ENCODE data around the gene SLC30A1. TPM values are rescaled to one million over a fixed set of nuclear protein-coding genes. Genes with fewer than 3 reads are reported as not detected.

SLC30A1 gene
- total and polyA plus RNA-seq, 2 of the 13 experiments (the other 11 are each of a cell fraction or from before 2014, with no cell fraction given), result 5.9 to 24.4 TPM

DNA sequence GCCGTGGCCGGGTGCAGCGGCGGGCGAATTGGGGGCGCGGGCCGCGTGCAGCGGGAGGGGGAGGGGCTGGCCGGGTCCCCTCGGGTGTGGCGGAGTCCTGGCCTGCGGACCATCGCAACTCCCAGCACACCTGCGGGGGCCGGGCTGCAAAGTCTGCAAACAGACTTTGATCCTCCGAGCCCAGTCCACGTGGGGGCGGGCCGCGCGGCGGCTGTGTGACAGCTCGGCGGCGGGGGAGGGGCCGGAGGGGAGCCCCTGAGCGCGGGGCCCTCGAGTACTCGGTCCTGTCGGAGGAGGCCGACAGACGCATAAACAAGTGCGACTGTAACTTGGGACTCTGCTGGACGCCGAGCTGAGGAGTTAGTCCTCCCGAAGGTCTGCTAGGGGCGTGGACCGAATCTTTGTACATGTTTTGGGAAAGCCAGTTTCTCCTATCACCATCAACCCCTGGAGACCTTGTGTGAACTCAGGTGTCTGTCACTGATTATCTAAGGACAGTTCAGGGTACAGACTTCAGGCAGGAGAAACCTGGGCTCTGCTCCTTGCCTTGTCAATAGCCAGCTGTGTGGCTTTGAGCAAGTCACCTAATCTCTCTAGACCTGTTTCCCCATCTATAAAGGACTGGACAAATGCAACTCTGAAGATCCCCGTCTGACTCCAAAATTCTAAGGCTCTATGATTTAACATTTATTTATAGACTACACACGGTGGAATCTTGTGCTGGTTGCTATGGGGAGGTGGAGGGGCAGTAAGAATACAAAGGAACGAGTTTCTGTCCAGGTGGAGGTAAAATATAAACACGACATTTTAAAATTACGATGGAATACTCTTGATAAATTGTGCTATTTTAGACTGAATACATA is 710 bp upstream of the SLC30A1 start (continued):
- TF ChIP-seq SRSF4 (IDR thresholded peaks at IDR 0.05; ENCODE audit: low read depth, low read length, poor library complexity, severe bottlenecking), result no peak
- no peak for TF ChIP-seq SETDB1 (CRISPR knock-in tag; IDR thresholded peaks at IDR 0.05; ENCODE audit: borderline replicate concordance)
- no peak; the same call in 1 of the 2 replicates for TF ChIP-seq ZIK1 (CRISPR knock-in tag; IDR thresholded peaks at IDR 0.05; ENCODE audit: borderline replicate concordance, low read depth)
- no peak for TF ChIP-seq IKZF4 (CRISPR knock-in tag; IDR thresholded peaks at IDR 0.05; ENCODE audit: borderline replicate concordance, low read depth, not compliant biosample characterization)
- TF ChIP-seq, protein P1, sequence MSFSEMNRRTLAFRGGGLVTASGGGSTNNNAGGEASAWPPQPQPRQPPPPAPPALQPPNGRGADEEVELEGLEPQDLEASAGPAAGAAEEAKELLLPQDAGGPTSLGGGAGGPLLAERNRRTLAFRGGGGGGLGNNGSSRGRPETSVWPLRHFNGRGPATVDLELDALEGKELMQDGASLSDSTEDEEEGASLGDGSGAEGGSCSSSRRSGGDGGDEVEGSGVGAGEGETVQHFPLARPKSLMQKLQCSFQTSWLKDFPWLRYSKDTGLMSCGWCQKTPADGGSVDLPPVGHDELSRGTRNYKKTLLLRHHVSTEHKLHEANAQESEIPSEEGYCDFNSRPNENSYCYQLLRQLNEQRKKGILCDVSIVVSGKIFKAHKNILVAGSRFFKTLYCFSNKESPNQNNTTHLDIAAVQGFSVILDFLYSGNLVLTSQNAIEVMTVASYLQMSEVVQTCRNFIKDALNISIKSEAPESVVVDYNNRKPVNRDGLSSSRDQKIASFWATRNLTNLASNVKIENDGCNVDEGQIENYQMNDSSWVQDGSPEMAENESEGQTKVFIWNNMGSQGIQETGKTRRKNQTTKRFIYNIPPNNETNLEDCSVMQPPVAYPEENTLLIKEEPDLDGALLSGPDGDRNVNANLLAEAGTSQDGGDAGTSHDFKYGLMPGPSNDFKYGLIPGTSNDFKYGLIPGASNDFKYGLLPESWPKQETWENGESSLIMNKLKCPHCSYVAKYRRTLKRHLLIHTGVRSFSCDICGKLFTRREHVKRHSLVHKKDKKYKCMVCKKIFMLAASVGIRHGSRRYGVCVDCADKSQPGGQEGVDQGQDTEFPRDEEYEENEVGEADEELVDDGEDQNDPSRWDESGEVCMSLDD (CRISPR knock-in tag; IDR thresholded peaks at IDR 0.05; ENCODE audit: borderline replicate concordance), result peak; percentile 85
- TF ChIP-seq MXD4 (CRISPR knock-in tag; IDR thresholded peaks at IDR 0.05), result peak; percentile 40; the same call in 1 of the 2 replicates
- TF ChIP-seq KMT2A (CRISPR knock-in tag; IDR thresholded peaks at IDR 0.05), result no peak
- TF ChIP-seq, protein P2, sequence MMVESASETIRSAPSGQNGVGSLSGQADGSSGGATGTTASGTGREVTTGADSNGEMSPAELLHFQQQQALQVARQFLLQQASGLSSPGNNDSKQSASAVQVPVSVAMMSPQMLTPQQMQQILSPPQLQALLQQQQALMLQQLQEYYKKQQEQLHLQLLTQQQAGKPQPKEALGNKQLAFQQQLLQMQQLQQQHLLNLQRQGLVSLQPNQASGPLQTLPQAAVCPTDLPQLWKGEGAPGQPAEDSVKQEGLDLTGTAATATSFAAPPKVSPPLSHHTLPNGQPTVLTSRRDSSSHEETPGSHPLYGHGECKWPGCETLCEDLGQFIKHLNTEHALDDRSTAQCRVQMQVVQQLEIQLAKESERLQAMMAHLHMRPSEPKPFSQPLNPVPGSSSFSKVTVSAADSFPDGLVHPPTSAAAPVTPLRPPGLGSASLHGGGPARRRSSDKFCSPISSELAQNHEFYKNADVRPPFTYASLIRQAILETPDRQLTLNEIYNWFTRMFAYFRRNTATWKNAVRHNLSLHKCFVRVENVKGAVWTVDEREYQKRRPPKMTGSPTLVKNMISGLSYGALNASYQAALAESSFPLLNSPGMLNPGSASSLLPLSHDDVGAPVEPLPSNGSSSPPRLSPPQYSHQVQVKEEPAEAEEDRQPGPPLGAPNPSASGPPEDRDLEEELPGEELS (CRISPR knock-in tag; IDR thresholded peaks at IDR 0.05), result peak; percentile 63
- no peak for TF ChIP-seq TAF15 (IDR thresholded peaks at IDR 0.05; ENCODE audit: low read depth, low read length, poor library complexity, severe bottlenecking)
- no peak for TF ChIP-seq ATAD3A (CRISPR knock-in tag; IDR thresholded peaks at IDR 0.05)
- TF ChIP-seq, protein P3, sequence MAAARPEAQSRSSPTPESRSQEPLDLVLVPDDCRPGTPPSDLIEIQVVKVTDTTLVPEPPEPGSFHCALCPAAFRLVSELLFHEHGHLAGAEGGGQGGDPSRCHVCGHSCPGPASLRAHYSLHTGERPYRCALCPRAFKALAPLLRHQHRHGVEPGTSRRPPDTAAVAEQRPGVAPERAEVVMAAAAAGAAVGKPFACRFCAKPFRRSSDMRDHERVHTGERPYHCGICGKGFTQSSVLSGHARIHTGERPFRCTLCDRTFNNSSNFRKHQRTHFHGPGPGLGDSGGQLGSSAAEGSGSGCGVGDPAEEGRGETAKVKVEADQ (CRISPR knock-in tag; IDR thresholded peaks at IDR 0.05; ENCODE audit: borderline replicate concordance), result no peak
- TF ChIP-seq CENPX (CRISPR knock-in tag; IDR thresholded peaks at IDR 0.05), result no peak
- 0 out of 2 replicates have a peak, but pooled peaks have one; percentile 37 for TF ChIP-seq HMG20B (CRISPR knock-in tag; conservative IDR thresholded peaks at IDR 0.05)
- no peak for TF ChIP-seq PAX8 (CRISPR knock-in tag; IDR thresholded peaks at IDR 0.05; ENCODE audit: borderline replicate concordance)
- TF ChIP-seq, protein P4, sequence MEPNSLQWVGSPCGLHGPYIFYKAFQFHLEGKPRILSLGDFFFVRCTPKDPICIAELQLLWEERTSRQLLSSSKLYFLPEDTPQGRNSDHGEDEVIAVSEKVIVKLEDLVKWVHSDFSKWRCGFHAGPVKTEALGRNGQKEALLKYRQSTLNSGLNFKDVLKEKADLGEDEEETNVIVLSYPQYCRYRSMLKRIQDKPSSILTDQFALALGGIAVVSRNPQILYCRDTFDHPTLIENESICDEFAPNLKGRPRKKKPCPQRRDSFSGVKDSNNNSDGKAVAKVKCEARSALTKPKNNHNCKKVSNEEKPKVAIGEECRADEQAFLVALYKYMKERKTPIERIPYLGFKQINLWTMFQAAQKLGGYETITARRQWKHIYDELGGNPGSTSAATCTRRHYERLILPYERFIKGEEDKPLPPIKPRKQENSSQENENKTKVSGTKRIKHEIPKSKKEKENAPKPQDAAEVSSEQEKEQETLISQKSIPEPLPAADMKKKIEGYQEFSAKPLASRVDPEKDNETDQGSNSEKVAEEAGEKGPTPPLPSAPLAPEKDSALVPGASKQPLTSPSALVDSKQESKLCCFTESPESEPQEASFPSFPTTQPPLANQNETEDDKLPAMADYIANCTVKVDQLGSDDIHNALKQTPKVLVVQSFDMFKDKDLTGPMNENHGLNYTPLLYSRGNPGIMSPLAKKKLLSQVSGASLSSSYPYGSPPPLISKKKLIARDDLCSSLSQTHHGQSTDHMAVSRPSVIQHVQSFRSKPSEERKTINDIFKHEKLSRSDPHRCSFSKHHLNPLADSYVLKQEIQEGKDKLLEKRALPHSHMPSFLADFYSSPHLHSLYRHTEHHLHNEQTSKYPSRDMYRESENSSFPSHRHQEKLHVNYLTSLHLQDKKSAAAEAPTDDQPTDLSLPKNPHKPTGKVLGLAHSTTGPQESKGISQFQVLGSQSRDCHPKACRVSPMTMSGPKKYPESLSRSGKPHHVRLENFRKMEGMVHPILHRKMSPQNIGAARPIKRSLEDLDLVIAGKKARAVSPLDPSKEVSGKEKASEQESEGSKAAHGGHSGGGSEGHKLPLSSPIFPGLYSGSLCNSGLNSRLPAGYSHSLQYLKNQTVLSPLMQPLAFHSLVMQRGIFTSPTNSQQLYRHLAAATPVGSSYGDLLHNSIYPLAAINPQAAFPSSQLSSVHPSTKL (CRISPR knock-in tag; IDR thresholded peaks at IDR 0.05), result peak; percentile 71; the same call in 1 of the 2 replicates
- TF ChIP-seq ZNF317 (CRISPR knock-in tag; IDR thresholded peaks at IDR 0.05), result no peak
- TF ChIP-seq ZNF121 (CRISPR knock-in tag; IDR thresholded peaks at IDR 0.05), result no peak

Data from HepG2 (cell line).